Type B pancreatic cell (in vitro differentiated cells): ENCODE measurements around the gene LRMDA. TPM values are rescaled to one million over a fixed set of nuclear protein-coding genes. Genes with fewer than 3 reads are reported as not detected.

Experiments
- DNase-seq: peaks from one replicate; pipeline ENCODE4 v3.0.0; 2021; ENCODE audit warnings: mixed read lengths; ENCODE audit not compliant: unreplicated experiment; ENCODE audit errors: extremely low spot score
- H3K27ac Mint-ChIP-seq: 2 replicates; pipeline ENCODE4 v1.8.0; 2021; ENCODE audit warnings: mild to moderate bottlenecking, mixed read lengths
- H3K27me3 Mint-ChIP-seq: 2 replicates; pipeline ENCODE4 v1.8.0; 2021; ENCODE audit warnings: mixed read lengths
- H3K36me3 Mint-ChIP-seq: 2 replicates; pipeline ENCODE4 v1.8.0; 2021; ENCODE audit warnings: mixed read lengths
- H3K4me1 Mint-ChIP-seq: one replicate; pipeline ENCODE4 v1.8.0; 2021; ENCODE audit warnings: mixed read lengths; ENCODE audit not compliant: unreplicated experiment
- H3K4me3 Mint-ChIP-seq: 2 replicates; pipeline ENCODE4 v1.8.0; 2021; ENCODE audit warnings: mild to moderate bottlenecking, mixed read lengths
- H3K9me3 Mint-ChIP-seq: 2 replicates; pipeline ENCODE4 v1.8.0; 2021; ENCODE audit warnings: mixed read lengths
- total RNA-seq: library from RNA; stranded (reverse); gene quantifications from 2 replicates; pipeline ENCODE4 v1.2.1, GENCODE V29; 2021; ENCODE audit warnings: low replicate concordance
- TF ChIP-seq, protein P1 (sequence below): fragments of 200-600 bp; sonication (generic); conservative IDR thresholded peaks from 2 replicates; pipeline ENCODE4 v1.5.0; 2021; ENCODE audit warnings: antibody characterized with exemption, mild to moderate bottlenecking

The LRMDA gene
- total RNA-seq, 1 donor from 2014 or later, result 2.0 TPM

DNA sequence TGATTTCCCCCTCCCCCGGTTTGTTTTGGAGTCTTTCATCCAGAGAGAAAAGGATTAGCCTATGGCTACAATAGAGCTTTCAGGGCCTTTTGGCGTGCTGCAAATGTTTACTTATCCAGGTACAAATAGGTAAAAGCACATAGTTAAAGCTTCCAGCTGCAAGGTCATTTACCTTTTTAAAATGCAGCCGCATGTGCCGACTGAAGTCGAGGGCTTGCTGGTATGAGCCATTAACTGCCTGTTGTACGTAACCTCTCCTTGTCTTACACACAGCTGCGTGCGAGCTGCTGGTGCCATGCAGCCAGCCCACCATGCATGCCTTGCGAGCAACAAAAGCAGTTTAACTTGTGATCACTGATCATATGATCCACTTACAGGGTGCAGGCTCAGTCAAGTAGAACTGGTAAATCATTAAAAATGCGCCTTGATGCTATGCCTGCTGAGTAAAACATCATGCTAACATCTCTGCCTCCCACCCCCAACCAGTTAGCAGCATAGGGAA, 866.4 kb downstream of the LRMDA start:
- H3K36me3 Mint-ChIP-seq, result peaks cover 9% of the 10 kb centered on the region
- H3K9me3 Mint-ChIP-seq, result peaks cover 10% of the 10 kb centered on the region
- no peak for DNase-seq
- H3K27me3 Mint-ChIP-seq, result peaks cover 22% of the 10 kb centered on the region
- H3K27ac Mint-ChIP-seq, result peak overlapping the region; percentile 27
- H3K4me1 Mint-ChIP-seq, result peaks cover 45% of the 10 kb centered on the region
- no peak overlapping the region for H3K4me3 Mint-ChIP-seq
- TF ChIP-seq, protein P1, sequence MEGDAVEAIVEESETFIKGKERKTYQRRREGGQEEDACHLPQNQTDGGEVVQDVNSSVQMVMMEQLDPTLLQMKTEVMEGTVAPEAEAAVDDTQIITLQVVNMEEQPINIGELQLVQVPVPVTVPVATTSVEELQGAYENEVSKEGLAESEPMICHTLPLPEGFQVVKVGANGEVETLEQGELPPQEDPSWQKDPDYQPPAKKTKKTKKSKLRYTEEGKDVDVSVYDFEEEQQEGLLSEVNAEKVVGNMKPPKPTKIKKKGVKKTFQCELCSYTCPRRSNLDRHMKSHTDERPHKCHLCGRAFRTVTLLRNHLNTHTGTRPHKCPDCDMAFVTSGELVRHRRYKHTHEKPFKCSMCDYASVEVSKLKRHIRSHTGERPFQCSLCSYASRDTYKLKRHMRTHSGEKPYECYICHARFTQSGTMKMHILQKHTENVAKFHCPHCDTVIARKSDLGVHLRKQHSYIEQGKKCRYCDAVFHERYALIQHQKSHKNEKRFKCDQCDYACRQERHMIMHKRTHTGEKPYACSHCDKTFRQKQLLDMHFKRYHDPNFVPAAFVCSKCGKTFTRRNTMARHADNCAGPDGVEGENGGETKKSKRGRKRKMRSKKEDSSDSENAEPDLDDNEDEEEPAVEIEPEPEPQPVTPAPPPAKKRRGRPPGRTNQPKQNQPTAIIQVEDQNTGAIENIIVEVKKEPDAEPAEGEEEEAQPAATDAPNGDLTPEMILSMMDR, result no peak

DNA sequence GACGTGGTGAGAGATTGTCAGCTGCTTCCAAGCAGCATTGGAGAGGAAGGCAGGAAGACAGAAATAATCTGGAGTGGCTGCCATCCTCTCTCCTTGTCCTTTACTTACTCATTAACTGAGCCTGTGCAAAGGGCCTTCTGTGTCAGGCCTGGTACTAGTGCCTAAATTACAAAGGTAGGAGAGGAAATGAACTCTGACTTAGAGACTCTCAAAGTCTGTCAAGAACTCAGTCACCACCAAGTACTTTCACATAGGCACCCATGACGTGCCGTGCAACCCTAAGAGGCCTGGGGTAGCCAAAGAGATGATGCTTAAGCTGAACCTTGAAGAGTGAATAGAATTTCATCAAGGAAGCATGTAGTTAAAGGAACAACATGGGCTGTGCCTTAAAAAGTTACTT, 866.9 kb downstream of the LRMDA start:
- Mint-ChIP-seq H3K4me3 (no peak overlapping the region), H3K36me3 (peaks cover 9% of the 10 kb centered on the region), H3K4me1 (peaks cover 50% of the 10 kb centered on the region), H3K9me3 (peaks cover 10% of the 10 kb centered on the region), H3K27ac (peak overlapping the region; percentile 27), H3K27me3 (peaks cover 24% of the 10 kb centered on the region)
- DNase-seq, result no peak
- TF ChIP-seq, protein P1, result no peak

DNA sequence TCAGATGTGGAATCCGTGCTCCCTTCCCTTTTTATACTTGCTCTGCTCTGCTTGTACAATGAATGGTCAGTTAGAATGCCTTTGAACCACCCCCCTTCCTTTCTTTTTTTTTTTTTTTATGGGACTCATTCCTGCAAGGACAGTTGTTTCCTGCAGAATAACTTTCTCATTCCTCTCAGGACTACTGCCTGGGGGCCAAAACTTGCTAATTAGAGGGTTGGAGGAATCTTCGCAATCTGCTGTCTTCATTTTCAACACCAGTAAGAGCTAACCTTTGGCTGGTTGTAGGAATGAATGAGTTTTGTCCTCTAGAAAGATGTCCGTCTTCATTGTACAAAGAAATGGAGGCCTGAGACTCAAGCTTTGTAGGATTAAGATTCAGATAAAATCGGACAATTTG, 868.1 kb downstream of the LRMDA start:
- peaks cover 57% of the 10 kb centered on the region for H3K4me1 Mint-ChIP-seq

DNA sequence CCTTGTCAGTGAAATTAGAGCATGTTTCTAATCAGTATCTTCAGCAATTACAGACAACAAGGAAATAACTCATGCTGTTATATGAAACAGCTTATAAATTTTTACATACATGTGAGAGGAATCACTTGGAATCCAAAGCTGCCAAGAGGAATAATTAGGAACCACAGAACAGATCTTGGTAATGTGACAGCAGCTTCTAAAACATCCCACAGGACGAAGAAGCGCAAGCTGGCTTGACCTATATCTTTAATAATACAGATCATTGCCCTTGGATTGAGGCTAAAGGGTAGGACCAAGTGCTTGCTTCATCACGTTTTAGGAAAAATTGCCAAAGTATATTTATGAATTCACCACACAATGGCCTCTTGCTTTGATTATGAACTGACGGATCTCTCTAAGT, 869.8 kb downstream of the LRMDA start:
- H3K4me3 Mint-ChIP-seq, result no peak overlapping the region
- peaks cover 64% of the 10 kb centered on the region for H3K4me1 Mint-ChIP-seq

More for the DNA sequence above, 868.1 kb downstream of the LRMDA start:
- DNase-seq, result no peak
- Mint-ChIP-seq H3K4me3 (no peak overlapping the region), H3K27me3 (peaks cover 32% of the 10 kb centered on the region), H3K27ac (no peak overlapping the region), H3K36me3 (peaks cover 9% of the 10 kb centered on the region), H3K9me3 (peaks cover 10% of the 10 kb centered on the region)
- TF ChIP-seq, protein P1, result no peak

DNA sequence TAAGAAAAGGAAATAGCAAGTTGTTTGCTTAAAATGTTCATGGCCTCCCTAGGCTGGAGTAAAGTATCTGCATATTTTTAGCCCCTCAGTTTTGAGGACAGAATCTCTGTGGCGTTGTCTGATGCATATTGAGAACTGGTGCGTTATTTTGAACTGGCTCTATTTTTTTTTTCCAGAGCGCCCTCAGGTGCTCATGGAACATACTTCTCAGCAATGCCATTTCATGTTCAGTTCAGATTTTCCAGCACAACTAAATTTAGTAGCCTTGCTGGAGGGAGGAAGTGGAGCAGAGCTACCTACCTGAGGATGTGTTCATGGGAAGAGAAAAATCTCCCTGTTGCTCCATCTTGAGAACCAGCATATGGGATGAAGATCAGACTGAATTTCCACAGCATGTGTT, 870.5 kb downstream of the LRMDA start:
- Mint-ChIP-seq H3K27ac (no peak overlapping the region), H3K4me3 (peak overlapping the region; percentile 46), H3K4me1 (peaks cover 64% of the 10 kb centered on the region), H3K36me3 (no peaks in the 10 kb centered on the region), H3K9me3 (peaks cover 6% of the 10 kb centered on the region), H3K27me3 (peaks cover 29% of the 10 kb centered on the region)
- no peak for DNase-seq
- TF ChIP-seq, protein P1, result peak; percentile 34

More for the DNA sequence above, 869.8 kb downstream of the LRMDA start:
- TF ChIP-seq, protein P1, result no peak
- Mint-ChIP-seq H3K36me3 (no peaks in the 10 kb centered on the region), H3K27ac (no peak overlapping the region), H3K27me3 (peaks cover 27% of the 10 kb centered on the region), H3K9me3 (peaks cover 6% of the 10 kb centered on the region)
- no peak for DNase-seq

DNA sequence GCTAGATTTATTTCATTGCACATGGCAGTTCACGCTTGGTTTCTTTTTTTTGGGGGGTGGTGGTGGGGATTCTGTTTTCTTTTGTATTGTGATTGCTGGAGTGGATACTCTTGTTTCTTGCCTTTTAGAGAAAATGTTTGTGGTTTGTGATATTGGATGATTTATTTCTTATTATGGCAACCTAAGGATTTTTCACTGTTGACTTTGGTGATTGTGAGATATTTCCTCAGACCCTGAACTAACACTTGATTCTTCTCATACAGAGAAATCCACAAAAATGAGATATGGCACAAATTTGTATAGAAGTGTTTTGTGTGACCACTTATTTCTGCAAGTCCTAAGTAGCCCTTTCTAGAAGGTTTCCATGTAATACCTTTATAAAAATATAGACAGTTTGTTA, 871.1 kb downstream of the LRMDA start:
- TF ChIP-seq, protein P1, result no peak
- peaks cover 30% of the 10 kb centered on the region for H3K27me3 Mint-ChIP-seq
- peak overlapping the region; percentile 46 for H3K4me3 Mint-ChIP-seq
- H3K36me3 Mint-ChIP-seq, result no peaks in the 10 kb centered on the region
- H3K4me1 Mint-ChIP-seq, result peaks cover 60% of the 10 kb centered on the region
- no peak for DNase-seq
- peaks cover 6% of the 10 kb centered on the region for H3K9me3 Mint-ChIP-seq
- H3K27ac Mint-ChIP-seq, result peak overlapping the region; percentile 22
